Hematopoietic multipotent progenitor cell treated with erythropoietin and hydrocortisone succinate and interleukin-3 and kit ligand, for 15 days (in vitro differentiated cells): ENCODE data around the gene HERC2.
"Not testable (repeated sequence)": the region's sequence is repeated elsewhere in the genome, so short reads cannot be mapped to it uniquely, and the experiment has no call there.

Experiments
- DNase-seq: peaks from one replicate; pipeline ENCODE4 v3.0.0-alpha.2; 2015; ENCODE audit warnings: low spot score

Gene HERC2, protein sequence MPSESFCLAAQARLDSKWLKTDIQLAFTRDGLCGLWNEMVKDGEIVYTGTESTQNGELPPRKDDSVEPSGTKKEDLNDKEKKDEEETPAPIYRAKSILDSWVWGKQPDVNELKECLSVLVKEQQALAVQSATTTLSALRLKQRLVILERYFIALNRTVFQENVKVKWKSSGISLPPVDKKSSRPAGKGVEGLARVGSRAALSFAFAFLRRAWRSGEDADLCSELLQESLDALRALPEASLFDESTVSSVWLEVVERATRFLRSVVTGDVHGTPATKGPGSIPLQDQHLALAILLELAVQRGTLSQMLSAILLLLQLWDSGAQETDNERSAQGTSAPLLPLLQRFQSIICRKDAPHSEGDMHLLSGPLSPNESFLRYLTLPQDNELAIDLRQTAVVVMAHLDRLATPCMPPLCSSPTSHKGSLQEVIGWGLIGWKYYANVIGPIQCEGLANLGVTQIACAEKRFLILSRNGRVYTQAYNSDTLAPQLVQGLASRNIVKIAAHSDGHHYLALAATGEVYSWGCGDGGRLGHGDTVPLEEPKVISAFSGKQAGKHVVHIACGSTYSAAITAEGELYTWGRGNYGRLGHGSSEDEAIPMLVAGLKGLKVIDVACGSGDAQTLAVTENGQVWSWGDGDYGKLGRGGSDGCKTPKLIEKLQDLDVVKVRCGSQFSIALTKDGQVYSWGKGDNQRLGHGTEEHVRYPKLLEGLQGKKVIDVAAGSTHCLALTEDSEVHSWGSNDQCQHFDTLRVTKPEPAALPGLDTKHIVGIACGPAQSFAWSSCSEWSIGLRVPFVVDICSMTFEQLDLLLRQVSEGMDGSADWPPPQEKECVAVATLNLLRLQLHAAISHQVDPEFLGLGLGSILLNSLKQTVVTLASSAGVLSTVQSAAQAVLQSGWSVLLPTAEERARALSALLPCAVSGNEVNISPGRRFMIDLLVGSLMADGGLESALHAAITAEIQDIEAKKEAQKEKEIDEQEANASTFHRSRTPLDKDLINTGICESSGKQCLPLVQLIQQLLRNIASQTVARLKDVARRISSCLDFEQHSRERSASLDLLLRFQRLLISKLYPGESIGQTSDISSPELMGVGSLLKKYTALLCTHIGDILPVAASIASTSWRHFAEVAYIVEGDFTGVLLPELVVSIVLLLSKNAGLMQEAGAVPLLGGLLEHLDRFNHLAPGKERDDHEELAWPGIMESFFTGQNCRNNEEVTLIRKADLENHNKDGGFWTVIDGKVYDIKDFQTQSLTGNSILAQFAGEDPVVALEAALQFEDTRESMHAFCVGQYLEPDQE (N-terminal part only)

DNA sequence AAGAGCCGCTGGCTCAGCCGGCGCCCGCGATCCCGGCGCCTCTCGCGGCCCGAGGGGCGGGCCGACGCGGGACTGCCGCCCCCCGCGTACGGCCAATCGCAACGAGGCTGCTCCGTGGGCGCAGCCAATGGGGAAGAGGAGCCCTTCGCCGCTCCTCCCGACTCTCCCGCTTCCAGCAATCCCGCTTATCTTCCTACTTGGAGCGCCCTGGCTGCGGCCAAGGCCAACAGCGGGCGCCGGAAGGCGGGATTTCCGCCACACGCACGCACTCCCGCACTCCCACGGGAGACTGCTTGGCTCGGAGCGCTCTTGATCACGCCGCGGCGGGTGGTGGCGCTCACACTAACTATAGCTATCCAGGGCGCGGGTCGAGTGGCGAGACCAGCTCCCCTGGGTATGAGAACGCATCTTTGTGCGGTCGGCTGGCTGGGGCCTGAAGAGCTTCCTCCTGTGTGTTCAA, at the start of gene HERC2:
Gene HERC2 (minus strand): TSS at position 51 of the 460 bp plus-strand sequence. CDS start 746 bp downstream, outside the sequence.
- DNase-seq = not testable (repeated sequence)

DNA sequence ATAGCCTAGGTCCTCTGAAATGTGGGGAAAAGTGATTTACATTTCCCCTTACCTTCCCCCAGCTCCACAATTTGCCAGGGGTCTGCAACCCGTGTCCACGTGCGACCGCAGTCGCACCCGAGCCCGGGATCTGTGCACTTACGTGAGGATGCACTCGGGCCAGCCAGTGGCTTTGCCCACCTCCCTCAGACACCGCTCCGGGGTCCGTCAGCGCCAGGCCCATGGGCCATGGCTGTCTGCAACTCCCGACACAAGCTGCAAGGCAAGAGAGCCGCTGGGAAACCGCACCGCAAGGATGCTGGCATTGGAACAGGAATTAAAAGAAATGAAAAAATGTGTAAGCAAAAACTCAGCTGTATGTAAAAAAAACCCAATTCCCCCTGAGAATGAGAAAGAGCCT, 43.5 kb upstream of the HERC2 start:
- not testable (repeated sequence) for DNase-seq

DNA sequence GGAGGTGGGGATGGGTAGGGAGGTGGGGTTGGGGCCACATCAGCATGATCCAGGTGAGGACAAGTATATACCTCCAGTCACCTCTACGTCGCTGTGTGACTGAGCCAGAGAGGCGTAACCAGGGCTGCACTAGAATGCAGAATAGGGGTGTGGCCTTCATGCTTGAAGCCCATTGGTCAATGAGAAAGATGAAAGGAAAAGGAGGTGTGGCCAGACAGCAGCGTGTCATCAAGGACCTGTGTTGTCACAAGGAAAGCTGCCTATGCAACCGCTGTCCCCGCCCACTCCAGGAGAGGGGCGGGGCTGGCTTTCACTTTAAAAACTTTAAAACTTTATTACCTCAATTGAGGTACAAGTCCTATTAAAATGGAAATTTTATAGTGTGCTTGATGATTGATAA, 36.0 kb upstream of the HERC2 start, which contains the start of gene GOLGA6L24:
Gene GOLGA6L24 (minus strand): TSS at position 101 of the 400 bp plus-strand sequence. CDS start 61 bp downstream, at position 40.
- DNase-seq = not testable (repeated sequence)

DNA sequence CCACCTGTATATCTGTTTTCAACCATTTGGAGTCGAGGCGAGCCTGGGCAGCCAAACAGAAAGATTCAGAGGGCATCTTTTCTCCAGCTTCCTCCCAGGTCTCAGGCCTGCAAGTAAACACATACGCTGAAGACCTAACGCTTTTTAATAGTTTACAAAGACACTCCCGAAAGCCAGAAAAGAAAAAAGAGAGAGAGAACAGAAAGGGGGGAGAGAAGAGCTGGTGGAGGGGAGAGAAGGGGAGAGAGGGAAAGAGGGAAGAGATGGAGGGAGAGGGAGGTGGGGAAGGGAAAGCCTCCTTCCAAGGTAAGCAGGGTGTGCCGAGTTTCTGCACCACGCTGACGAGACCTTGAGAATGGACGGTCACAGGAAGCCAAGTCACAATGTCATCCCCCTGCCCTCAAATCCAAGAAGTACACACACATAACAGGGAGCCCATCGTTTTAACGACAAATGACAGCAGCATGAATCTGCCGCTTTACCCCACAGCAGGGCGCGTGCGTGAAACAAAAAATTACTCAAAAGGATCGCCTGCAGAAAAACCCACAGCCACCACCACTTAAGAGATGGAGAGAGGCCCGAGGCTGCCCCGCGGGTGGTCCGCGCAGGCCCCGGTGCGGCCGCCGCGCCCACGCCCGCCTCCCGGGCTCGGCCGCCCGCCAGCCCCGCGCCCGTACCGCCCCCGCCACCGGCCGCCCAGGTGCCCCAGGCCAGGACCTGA, 461 bp downstream of the HERC2 start:
- DNase-seq = not testable (repeated sequence)

DNA sequence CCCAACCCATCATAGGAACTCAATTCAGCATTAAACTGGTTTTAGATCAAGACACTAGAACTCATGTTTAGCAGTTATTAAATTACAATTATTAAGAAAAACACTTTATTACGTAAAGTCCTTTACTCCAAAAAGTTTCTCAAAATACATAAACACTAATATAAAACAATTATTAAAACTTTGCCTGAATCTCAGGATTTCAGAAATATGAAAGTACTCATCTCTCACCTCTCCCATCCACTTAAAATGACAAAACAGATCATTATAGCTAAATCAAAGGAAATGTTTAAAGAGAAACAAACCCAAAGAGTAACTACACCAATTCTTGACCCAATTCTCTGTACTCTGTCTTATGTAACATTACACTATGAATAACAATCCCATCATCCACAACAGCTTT, 2.3 kb downstream of the HERC2 start:
- DNase-seq = not testable (repeated sequence)

DNA sequence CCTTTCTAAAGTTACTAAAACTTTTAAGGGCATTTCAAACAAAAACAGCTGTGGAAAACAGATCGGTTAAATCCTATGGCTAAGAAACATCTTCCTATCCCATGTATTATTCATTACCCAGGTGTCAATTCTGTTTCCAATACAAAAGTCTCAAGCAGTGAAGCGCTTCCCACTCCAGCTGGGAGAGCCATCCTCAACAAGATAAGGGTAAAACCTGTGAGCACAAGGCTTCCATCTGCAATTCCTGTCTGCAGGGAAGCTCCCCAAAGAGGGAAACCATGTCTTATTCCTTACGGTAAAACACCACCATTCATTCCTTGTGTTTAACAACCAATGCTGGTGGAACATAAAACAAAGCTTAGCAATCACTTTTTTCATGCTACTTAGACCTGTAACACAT, 3.2 kb downstream of the HERC2 start:
- DNase-seq = not testable (repeated sequence)

DNA sequence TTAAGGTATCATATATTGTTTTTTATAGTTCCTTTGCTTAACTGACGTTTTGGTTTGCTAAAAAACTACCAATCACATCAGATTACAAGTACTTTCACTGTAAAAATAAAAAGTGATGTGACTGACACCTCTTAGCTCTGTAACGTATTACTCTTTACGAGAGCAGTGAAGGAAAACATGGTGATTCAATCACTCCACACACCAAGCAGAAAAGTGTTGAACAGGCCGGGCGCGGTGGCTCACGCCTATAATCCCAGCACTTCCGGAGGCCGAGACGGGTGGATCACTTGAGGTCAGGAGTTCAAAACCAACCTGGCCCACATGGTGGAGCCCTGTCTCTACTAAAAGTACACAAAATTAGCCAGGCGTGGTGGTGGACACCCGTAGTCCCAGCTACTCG, 3.9 kb downstream of the HERC2 start:
- not testable (repeated sequence) for DNase-seq

DNA sequence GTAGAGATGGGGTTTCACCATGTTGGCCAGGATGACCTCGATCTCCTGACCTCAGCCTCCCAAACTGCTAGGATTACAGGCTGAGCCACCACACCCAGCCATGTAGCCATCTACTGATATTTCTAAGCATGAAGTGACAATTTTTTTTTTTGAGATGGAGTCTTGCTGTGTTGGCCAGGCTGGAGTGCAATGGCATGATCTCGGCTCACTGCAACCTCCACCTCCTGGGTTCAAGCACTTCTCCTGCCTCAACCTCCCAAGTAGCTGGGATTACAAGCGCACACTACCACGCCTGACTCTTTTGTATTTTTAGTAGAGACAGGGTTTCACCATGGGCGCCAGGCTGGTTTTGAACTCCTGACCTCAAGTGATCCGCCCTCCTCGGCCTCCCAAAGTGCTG, 5.0 kb downstream of the HERC2 start:
- DNase-seq = not testable (repeated sequence)

DNA sequence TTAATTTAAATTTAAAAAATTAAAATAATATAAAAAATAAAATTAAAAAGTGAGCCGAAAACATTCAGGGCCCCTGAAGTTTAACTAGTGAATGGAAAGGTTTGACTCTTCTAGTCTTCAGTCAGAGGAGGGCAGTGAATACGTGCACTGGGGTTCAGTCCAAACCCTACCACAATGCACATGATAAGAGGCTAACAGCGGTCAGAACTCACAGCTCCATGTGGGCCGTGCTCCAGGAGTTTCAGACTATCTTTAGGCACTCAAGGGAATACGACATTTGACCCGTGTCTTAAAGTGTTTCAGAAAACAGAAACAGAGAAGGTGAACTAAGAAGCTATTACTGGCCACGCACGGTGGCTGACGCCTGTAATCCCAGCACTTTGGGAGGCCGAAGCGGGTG, 11.5 kb downstream of the HERC2 start:
- not testable (repeated sequence) for DNase-seq

DNA sequence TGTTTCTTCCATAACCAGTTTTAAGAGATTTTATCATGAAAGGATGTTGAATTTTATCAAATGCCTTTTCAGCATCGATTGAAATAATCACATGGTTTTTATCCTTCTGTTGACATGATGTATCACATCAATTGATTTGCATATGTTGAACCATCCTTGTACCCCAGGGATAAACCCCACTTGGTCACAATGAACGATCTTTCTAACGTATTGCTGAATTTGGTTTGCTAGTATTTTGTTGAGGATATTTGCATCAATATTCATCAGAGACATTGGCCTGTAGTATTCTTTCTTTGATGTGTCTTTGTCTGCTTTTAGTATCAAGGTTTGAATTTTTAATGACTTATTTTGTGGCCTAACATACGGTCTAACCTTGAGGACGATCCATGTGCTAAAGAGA, 13.3 kb downstream of the HERC2 start:
- DNase-seq = not testable (repeated sequence)

DNA sequence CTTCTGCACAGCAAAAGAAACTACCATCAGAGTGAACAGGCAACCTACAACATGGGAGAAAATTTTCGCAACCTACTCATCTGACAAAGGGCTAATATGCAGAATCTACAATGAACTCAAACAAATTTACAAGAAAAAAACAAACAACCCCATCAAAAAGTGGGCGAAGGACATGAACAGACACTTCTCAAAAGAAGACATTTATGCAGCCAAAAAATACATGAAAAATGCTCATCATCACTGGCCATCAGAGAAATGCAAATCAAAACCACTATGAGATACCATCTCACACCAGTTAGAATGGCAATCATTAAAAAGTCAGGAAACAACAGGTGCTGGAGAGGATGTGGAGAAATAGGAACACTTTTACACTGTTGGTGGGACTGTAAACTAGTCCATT, 16.3 kb downstream of the HERC2 start:
- DNase-seq = not testable (repeated sequence)

DNA sequence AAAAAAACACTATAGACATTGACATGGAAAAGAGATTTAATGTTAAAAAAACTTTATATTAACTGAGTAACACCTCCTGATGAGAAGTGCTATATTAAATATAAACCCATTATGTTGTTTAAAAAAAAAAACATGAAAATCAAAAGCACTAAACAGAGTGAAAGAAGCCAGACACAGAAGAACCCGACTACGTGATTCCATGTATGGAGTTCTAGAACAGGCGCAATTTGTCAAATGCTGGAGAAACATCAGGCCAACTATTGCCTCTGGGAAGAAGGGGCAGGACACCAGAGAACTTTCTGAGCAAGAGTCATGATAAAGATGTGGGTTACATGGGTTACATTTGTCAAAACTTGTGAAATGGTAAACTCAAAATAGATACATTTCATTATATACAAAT, 24.5 kb downstream of the HERC2 start:
- not testable (repeated sequence) for DNase-seq

DNA sequence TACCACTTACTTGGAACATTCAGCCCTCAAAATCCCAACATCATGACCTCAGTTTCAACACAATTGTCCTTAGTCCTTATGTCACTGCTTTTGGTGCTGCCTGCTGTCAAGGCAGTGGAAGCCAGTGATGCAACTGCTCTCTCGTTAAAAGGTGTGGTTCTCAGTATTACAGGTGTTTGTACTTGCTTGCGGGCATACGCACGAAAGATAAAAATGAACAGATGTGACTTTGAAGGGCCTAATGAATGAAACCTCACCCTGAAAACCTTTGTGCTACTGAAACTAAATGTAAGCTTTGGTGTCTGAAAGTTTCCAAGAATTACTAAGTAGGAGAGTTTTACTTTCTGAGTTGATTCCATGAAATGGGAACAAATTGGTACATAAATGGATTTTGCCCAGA, 25.2 kb downstream of the HERC2 start:
- not testable (repeated sequence) for DNase-seq

DNA sequence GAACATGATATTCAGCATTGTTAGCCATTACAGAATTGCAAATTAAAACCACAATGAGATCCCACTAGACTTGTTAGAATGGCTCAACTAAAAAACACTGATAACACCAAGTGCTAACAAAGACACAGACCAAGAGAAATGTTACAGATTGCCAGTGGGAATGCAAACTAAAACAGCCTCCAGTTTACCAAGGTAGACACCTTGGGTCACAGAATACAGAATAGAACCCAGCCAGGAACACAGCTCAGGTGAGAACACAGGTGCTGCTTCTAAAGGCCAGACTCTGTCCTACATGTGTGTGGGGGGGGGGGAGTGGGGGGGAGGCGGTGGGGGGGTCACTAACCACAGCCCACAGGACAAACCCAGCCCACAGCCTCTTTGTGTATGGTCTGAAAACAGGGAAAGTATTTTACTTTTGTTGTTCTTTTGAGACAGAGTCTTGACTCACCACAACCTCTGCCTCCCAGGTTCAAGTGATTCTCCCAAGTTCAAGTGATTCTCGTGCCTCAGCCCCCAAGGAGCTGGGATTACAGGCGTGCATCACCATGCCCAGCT, 26.9 kb downstream of the HERC2 start:
- DNase-seq = not testable (repeated sequence)

DNA sequence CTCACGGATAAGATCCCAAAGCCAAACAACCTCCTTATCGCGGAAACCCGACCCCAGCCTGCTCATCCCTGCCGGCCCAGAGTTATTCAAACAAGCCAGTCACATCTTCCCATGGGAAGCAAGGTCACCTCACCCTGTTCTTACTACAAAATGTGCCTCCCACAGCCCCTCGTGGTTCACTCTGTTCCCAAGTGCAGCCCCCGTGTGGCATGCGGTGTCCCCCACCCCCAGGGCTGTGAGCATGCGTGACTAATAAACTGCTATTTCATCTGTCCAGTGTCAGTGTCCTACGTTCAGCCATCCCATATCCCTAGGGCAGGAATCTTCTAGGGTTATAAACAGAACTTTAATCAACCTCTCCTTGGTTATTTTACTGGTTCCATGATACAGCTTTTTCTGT, 27.4 kb downstream of the HERC2 start:
- DNase-seq = not testable (repeated sequence)

DNA sequence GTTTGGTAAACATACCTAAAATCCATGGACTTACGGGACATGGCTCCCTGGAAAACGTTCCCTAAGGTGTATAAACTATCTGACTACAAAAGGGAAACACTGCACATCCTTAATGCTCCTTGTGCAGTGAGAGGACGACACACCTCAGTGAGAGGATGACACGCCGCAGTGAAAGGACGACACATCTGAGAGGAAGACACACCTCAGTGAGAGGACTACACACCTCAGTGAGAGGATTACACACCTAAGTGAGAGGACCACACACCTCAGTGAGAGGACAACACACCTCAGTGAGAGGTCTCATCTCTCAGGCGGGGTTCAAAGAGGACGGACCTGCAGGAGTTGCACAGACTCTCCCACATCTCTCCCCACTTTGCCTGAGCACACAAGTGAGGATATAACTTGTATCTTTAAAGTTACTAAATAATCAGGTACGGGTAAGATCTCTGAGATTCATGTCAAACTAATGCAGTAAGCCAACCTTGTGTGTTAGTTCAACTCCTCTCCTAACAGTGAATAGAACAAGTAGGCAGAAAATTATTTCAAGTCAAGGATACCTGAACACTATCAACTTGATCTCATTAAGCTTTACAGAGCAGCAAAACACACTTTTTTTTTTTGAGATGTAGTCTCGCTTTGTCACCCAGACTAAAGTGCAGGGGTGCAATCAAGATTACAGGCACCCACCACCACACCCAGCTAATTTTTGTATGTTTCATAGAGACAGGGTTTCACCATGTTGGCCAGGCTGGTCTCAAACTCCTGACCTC, 32.1 kb downstream of the HERC2 start:
- DNase-seq = no peak

DNA sequence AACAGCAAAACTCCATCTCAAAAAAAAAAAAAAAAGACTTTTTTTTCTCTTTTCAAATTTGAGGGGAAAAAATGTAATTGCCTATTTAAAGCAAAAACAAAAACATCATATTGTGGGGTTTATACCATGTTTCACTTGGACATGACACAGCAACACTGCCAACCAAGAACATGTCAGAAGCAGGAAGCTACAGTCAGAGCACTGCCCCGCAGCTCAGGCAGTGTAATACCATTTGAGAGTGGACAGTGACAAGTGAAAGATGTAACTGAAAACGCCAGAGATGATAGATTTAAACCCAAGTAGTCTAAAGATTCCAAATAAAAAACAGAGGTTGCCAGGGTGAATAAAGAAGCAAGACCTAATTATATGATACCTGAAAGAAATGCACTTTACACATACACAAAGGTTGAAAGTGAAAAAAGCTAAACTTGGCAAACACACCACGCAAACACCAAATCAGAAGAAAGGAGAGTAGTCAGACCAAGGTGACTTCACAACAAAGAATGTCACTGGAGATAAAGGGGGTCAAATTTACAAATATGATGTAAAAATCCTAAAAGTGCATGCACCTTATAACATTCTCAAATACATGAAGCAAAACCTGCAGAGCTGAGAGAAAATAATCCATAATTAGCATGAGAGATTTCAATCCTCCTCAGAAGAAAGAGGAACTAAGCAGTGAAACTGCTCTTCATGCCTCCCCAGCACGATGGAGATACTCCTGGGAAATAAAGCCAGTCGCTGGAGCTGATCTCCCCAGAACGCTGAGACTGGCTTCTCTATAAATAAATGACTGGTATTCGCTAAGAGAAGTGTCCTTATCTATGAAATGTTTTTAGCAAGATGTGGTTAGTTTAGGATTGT, 32.9 kb downstream of the HERC2 start:
- not testable (repeated sequence) for DNase-seq

DNA sequence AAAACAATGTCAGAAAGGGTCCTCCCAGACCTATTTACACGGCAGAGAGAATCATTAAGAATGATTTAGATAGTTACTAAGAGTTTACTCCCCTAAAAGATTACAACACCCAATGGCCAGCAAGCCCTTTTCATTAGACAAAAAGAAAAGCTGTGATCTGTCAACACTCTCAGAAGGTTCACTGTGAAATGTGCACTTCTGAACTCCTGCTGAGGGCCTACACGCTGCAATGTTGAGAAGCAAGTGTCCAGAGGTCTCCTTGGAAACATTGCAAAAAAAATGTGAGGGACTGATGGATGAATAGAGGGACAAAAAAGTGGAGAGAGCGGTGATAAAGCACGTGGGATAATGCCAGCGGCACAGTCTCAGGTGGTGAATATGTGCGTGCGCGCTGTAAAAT, 35.3 kb downstream of the HERC2 start:
- DNase-seq = not testable (repeated sequence)

DNA sequence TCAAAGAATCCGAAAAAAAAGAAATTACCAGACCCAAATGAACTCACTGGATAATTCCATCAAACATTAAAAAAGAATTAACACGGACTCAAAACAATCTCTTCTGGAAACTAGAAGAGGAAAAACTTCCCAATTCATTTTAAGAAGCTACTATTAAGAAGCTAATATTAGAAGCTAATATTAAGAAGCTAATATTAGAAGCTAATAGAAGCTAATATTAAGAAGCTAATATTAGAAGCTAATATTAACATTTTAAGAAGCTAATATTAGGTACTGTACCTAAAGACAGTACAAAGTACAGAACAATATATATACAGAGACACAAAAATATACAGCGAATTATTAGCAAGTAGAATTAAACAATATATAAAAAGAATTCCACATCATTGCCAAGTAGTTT, 35.9 kb downstream of the HERC2 start:
- DNase-seq = no peak
